ENCODE data around the gene NSUN6.

DNA sequence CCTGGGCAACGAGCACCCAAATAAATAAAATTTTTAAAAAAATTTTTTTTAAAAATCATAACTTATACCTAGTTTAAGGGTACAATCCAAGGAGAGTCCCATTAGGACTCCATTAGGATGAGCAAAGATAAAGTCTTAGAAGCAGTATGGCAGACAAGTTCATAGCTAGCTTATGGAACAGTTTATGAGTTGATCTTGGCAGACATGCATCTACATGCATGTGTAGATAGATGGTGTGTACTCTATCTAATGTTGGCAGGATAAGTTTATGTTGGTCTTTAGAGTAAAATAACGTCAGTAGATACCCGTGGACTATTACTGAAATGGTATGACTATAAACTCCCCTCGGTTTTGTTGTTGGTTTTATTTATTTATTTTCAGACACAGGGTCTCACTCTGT, 40.2 kb downstream of the NSUN6 start:
- no peak for TF ChIP-seq EZH2 (IDR thresholded peaks at IDR 0.05; ENCODE audit: insufficient read depth, poor library complexity, severe bottlenecking)
- TF ChIP-seq EZH2phosphoT487 (IDR thresholded peaks at IDR 0.05; ENCODE audit: insufficient read depth, low read depth): no peak
